ENCODE results near the gene DDX3X.

GRCh38 chrX:41333003-41333743 lies 789 bp upstream of the DDX3X start:
- TF ChIP-seq CTCF (IDR thresholded peaks at IDR 0.05; ENCODE audit: low read depth, low read length, poor library complexity, severe bottlenecking) (no peak), EZH2phosphoT487 (IDR thresholded peaks at IDR 0.05; ENCODE audit: borderline replicate concordance, low read length) (no peak)
